RWPE1 (cell line): ENCODE data around the gene SHISA6.

ENCODE experiments used
- CTCF ChIA-PET: fragments of 350-600 bp; sonication (Branson Sonifier 250); formaldehyde crosslinking; extraction: SDS; loops from one replicate; lab custom pipeline; 2021; lab: Yijun Ruan, JAX
- POLR2A ChIA-PET: fragments of 400-600 bp; formaldehyde crosslinking; extraction: SDS; loops from one replicate; lab custom pipeline; 2020; ENCODE audit warnings: antibody characterized with exemption; ENCODE audit not compliant: low non-redundant PET; lab: Yijun Ruan, JAX
- DNase-seq: peaks from one replicate; pipeline ENCODE4 v3.0.0; 2012; ENCODE audit warnings: low spot score
- H3K27ac ChIP-seq: fragments of 450-650 bp; 2 replicates; pipeline ENCODE4 v1.5.1; 2017
- TF ChIP-seq, protein P1 (sequence below): fragments of 450-650 bp; conservative IDR thresholded peaks from 2 replicates; pipeline ENCODE4 v1.5.1; 2017; ENCODE audit warnings: low read depth, mild to moderate bottlenecking

The SHISA6 gene

DNA sequence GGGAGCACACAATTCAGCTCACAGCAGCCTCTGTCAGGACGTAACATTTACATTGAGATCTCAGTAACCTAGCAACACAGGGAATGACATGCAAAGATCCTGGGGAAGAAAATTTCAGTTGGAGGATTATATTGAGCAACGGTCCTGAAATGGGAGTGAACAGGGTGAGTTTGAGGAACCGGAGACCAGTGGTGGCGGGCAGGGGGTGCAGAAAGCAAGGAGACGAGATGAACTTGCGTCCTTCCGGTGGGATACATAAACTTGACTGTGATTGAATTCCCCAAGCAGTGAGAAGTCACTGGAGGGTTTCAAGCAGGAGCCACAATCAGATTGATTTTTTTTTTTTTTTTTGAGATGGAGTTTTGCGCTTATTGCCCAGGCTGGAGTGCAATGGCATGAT lies 51.5 kb downstream of the SHISA6 start:
- CTCF ChIA-PET = no interaction called here

DNA sequence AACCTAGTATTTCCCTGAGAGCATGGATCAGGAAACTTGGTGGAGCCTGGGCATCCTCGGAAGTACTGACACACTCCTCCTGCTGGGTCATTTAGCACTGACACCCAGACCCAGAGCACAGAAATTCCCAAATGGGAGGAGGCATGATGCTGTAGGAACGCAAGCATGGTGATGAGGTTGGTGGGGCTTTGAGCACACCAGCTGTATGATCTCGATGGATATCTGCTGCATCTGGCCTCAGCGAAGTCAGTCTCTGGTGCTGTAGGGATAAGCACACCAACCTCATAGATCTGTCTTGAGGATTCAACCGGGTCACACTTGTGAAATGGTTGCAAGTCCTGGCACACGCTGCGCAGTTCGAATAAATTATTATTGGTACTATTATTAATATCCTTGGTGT lies 52.5 kb downstream of the SHISA6 start:
- ChIA-PET CTCF (no interaction called here), POLR2A (no interaction called here)
- TF ChIP-seq, protein P1, sequence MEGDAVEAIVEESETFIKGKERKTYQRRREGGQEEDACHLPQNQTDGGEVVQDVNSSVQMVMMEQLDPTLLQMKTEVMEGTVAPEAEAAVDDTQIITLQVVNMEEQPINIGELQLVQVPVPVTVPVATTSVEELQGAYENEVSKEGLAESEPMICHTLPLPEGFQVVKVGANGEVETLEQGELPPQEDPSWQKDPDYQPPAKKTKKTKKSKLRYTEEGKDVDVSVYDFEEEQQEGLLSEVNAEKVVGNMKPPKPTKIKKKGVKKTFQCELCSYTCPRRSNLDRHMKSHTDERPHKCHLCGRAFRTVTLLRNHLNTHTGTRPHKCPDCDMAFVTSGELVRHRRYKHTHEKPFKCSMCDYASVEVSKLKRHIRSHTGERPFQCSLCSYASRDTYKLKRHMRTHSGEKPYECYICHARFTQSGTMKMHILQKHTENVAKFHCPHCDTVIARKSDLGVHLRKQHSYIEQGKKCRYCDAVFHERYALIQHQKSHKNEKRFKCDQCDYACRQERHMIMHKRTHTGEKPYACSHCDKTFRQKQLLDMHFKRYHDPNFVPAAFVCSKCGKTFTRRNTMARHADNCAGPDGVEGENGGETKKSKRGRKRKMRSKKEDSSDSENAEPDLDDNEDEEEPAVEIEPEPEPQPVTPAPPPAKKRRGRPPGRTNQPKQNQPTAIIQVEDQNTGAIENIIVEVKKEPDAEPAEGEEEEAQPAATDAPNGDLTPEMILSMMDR = no peak
- DNase-seq = no peak
- H3K27ac ChIP-seq = no peak overlapping the region

More for the DNA sequence above, 51.5 kb downstream of the SHISA6 start:
- POLR2A ChIA-PET = no interaction called here
- no peak overlapping the region for H3K27ac ChIP-seq
- TF ChIP-seq, protein P1 = no peak
- no peak for DNase-seq

DNA sequence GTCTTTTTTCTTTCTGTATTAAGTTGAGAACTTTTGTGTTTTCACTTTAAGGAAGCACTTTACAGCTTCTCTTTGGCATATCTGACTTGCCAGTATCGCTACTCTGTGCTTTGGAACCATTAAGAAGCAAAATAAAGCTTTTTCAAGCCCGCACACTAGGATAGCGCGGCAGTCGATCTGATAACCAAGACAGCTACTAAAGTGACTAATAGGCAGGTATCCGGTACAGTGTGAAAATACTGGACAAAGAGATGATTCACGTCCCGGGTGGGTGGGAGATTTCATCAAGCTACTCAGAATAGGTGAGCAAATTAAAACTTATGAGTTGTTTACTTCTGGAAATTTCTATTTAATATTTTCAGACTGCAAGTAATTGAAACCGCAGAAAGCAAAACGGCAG lies 53.8 kb downstream of the SHISA6 start:
- CTCF ChIA-PET = no interaction called here
- DNase-seq = no peak
- POLR2A ChIA-PET = no interaction called here
- no peak overlapping the region for H3K27ac ChIP-seq
- TF ChIP-seq, protein P1 = no peak

DNA sequence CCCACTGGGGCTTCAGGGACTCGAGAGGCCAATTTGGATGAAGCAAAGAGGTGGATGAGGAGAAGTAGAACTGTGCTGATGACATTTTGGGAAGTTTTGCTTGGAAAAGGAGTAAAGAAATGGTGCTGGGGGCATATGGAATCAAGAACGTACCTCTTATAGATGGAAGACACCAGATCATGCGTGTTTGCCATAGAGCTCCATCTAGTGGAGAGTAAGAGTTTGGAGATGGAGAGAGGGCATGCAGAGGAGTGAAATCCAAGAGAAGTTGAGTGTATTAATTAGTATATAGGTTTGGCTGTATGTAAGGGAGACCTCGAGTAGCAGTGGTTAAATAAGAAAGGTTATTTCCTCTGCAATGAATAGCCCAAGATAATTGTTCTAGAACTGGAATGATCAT lies 56.0 kb downstream of the SHISA6 start:
- no peak for DNase-seq
- TF ChIP-seq, protein P1 = no peak
- H3K27ac ChIP-seq = no peak overlapping the region
- ChIA-PET POLR2A (no interaction called here), CTCF (interaction anchor here (0.7 to 1.2 kb wide), 4 partner anchors 23 to 438 kb away, joined by 3 to 4 read pairs (median 3); no protein-coding TSS in a partner anchor)

DNA sequence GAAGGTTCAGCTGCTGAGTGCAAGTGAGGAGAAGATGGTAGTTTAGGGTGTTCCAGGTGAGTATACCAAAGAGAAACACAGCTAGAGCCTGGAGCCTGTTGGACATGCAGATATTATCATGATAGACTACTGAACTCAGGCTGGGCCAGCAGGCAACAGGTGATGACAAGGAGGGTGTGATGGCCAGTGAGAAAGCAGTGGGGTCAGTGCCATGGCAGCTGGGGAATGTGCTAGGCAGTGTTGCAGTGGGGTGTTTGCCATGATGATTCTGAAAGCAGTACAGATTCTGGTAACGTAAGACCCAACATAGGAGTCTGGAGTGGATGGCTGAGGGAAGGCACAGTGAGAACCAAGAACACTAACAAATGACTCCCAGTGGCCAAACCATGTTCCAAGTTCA lies 57.4 kb downstream of the SHISA6 start:
- CTCF ChIA-PET = interaction anchor here (0.5 to 0.6 kb wide), 2 partner anchors 127 to 415 kb away, joined by 3 to 4 read pairs; no protein-coding TSS in a partner anchor
- DNase-seq = no peak
- no peak overlapping the region for H3K27ac ChIP-seq
- POLR2A ChIA-PET = no interaction called here
- TF ChIP-seq, protein P1 = no peak

DNA sequence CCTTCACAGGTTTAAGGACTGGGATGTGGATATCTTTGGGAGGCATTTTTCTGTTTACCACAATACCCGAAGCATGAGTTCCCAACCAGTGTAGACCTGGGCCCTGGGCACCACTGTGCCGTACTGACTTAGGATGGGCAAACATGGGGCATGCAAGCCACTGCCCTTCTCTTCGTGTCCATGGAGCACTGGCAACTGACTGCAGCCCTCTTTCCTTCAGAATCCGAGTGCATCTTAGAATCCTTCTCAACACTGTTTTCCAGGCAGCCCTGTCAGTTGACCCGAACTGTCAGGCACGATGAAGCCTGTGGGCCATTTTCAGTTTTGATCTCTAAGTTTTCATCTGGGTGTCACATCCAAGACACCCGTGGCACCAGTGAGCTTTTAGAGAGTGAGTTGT lies 59.2 kb downstream of the SHISA6 start:
- no peak overlapping the region for H3K27ac ChIP-seq
- POLR2A ChIA-PET = no interaction called here
- CTCF ChIA-PET = no interaction called here
- TF ChIP-seq, protein P1 = no peak
- no peak for DNase-seq
